ENCODE results near the gene ATOH8.

The ATOH8 gene

DNA sequence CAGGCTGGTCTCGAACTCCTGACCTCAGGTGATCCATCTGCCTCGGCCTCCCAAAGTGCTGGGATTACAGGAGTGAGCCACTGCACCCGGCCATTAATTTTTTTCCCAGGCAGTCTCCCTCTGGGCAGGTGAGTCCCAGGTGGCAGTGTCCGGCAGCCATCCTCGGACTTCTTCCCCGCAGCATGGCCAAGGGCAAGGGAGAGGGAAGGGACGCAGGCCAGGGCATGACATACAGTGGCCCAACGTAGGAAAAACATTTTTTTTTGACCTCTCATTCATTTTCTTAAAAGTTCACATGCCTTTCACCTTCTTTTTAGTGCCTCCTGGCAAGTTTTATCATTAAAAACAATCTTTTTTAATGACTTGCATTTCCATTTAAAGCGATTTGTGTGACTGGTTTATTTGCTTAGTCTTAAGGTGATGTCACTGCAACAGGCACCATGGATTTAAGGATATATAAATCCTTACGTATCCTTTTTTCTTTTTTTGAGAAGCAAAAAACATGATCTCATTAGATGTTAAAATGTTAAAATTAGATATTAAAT, 23.0 kb upstream of the ATOH8 start:
- no peak overlapping the region for H3K4me3 ChIP-seq (ENCODE audit: low read depth, low read length)
- TF ChIP-seq, protein P1, sequence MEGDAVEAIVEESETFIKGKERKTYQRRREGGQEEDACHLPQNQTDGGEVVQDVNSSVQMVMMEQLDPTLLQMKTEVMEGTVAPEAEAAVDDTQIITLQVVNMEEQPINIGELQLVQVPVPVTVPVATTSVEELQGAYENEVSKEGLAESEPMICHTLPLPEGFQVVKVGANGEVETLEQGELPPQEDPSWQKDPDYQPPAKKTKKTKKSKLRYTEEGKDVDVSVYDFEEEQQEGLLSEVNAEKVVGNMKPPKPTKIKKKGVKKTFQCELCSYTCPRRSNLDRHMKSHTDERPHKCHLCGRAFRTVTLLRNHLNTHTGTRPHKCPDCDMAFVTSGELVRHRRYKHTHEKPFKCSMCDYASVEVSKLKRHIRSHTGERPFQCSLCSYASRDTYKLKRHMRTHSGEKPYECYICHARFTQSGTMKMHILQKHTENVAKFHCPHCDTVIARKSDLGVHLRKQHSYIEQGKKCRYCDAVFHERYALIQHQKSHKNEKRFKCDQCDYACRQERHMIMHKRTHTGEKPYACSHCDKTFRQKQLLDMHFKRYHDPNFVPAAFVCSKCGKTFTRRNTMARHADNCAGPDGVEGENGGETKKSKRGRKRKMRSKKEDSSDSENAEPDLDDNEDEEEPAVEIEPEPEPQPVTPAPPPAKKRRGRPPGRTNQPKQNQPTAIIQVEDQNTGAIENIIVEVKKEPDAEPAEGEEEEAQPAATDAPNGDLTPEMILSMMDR (IDR thresholded peaks at IDR 0.05; ENCODE audit: insufficient read depth, low read depth, low read length, missing control alignments) = no peak
- DNase-seq (ENCODE audit: low read depth) = no peak

GRCh38 chr2:85731606-85732005, 22.2 kb upstream of the ATOH8 start:
- no peak overlapping the region for H3K4me3 ChIP-seq (ENCODE audit: low read depth, low read length)
- TF ChIP-seq, protein P1 (IDR thresholded peaks at IDR 0.05; ENCODE audit: insufficient read depth, low read depth, low read length, missing control alignments) = no peak
- no peak for DNase-seq (ENCODE audit: low read depth)

GRCh38 chr2:85732467-85733120, 21.2 kb upstream of the ATOH8 start:
- TF ChIP-seq, protein P1 (IDR thresholded peaks at IDR 0.05; ENCODE audit: insufficient read depth, low read depth, low read length, missing control alignments) = no peak
- no peak overlapping the region for H3K4me3 ChIP-seq (ENCODE audit: low read depth, low read length)
- no peak for DNase-seq (ENCODE audit: low read depth)

GRCh38 chr2:85733121-85733960, 20.4 kb upstream of the ATOH8 start:
- no peak overlapping the region for H3K4me3 ChIP-seq (ENCODE audit: low read depth, low read length)
- TF ChIP-seq, protein P1 (IDR thresholded peaks at IDR 0.05; ENCODE audit: insufficient read depth, low read depth, low read length, missing control alignments) = no peak
- DNase-seq (ENCODE audit: low read depth) = no peak

DNA sequence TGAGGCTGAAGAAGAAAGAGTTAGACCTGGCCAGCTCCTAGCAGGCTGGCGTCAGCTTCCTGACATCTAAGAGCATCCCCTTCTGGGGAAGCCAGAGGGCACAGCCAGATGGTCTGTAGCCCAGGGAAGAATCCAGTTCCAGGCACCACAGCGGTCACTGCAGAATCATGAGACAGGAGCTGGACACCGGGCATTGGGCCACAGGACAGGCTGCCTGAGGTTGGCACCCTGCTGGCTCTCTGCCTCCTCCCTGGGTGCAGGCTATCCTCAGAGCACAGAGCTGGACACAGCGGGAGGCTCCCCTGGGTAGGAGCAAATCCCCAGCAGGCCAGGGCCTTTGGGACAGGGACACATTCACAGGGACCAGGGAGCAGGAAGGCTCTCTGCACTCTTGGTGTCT, 19.8 kb upstream of the ATOH8 start:
- TF ChIP-seq, protein P1 (IDR thresholded peaks at IDR 0.05; ENCODE audit: insufficient read depth, low read depth, low read length, missing control alignments) = no peak
- no peak overlapping the region for H3K4me3 ChIP-seq (ENCODE audit: low read depth, low read length)
- no peak for DNase-seq (ENCODE audit: low read depth)

DNA sequence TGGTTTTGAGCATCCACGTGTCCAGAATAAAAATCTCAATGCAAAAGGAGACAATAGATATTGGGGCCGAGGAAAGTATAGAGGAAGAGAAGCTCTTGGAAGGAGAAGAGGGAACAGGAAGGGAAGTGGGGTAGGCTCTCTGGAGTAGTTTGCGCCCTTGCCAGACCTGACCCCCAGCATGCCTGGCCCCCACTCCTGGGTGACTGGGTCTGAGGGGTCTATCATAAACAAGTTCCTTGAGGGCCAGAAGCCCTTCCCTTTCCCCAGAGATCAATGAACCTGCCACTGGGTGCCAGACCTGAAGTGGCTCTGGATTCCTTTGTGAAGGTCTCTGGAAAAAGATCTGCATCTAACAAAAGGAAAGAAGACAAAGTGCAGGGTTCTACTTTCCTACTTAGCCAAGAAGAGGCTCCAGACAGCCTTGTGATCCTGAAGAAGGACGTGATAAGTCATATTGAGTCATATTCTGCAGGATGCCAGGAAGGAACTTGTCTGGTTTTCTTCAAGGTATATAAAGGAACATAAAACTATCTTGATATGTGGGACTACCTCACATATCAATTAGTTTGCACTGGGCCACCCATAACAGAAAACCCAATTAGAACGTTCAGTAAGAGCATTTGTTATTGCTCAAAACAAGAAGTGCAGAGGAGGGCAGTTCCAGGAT, 18.7 kb upstream of the ATOH8 start:
- DNase-seq (ENCODE audit: low read depth) = no peak
- TF ChIP-seq, protein P1 (IDR thresholded peaks at IDR 0.05; ENCODE audit: insufficient read depth, low read depth, low read length, missing control alignments) = no peak
- H3K4me3 ChIP-seq (ENCODE audit: low read depth, low read length) = no peak overlapping the region
